GM06990 (cell line): ENCODE measurements around the gene PDX1.

ENCODE experiments used
- DNase-seq: peaks from one replicate; pipeline ENCODE4 v3.0.0-alpha.2; 2011; ENCODE audit not compliant: insufficient read length; ENCODE audit errors: extremely low read depth
- H3K27me3 ChIP-seq: replicated peaks from 2 replicates; pipeline ENCODE4 v1.6.0; 2011; ENCODE audit warnings: low read length; ENCODE audit not compliant: control insufficient read depth, insufficient read depth
- H3K36me3 ChIP-seq: 2 replicates; pipeline ENCODE4 v1.5.1; 2011; ENCODE audit warnings: low read length; ENCODE audit not compliant: control insufficient read depth, insufficient read depth
- H3K4me3 ChIP-seq: replicated peaks from 2 replicates; pipeline ENCODE4 v1.5.1; 2011; ENCODE audit warnings: low read depth, mild to moderate bottlenecking, control low read depth, low read length
- TF ChIP-seq, protein P1 (sequence below): IDR thresholded peaks from 2 replicates; pipeline ENCODE4 v1.5.1; 2011; ENCODE audit warnings: low read length, control low read depth, mild to moderate bottlenecking, inconsistent platforms; ENCODE audit not compliant: insufficient read depth, poor library complexity, severe bottlenecking

Gene PDX1

GRCh38 chr13:27923794-27924528 is 4.2 kb downstream of the PDX1 start:
- TF ChIP-seq, protein P1, sequence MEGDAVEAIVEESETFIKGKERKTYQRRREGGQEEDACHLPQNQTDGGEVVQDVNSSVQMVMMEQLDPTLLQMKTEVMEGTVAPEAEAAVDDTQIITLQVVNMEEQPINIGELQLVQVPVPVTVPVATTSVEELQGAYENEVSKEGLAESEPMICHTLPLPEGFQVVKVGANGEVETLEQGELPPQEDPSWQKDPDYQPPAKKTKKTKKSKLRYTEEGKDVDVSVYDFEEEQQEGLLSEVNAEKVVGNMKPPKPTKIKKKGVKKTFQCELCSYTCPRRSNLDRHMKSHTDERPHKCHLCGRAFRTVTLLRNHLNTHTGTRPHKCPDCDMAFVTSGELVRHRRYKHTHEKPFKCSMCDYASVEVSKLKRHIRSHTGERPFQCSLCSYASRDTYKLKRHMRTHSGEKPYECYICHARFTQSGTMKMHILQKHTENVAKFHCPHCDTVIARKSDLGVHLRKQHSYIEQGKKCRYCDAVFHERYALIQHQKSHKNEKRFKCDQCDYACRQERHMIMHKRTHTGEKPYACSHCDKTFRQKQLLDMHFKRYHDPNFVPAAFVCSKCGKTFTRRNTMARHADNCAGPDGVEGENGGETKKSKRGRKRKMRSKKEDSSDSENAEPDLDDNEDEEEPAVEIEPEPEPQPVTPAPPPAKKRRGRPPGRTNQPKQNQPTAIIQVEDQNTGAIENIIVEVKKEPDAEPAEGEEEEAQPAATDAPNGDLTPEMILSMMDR, result no peak
- H3K36me3 ChIP-seq, result no peaks in the 10 kb centered on the region
- H3K27me3 ChIP-seq, result no peaks in the 10 kb centered on the region; the same call in 1 of the 2 replicates
- H3K4me3 ChIP-seq, result no peak overlapping the region
- no peak for DNase-seq

- Histone ChIP-seq H3K4me3 (no peak overlapping the region), H3K27me3 (peaks cover 2% of the 10 kb centered on the region)
Observed at GRCh38 chr13:27924529-27925141, 4.8 kb downstream of the PDX1 start.

GRCh38 chr13:27925220-27925991 is 5.6 kb downstream of the PDX1 start:
- DNase-seq, result no peak
- TF ChIP-seq, protein P1, result no peak
- Histone ChIP-seq H3K27me3 (peaks cover 2% of the 10 kb centered on the region), H3K4me3 (no peak overlapping the region), H3K36me3 (no peaks in the 10 kb centered on the region)

More at GRCh38 chr13:27924529-27925141, 4.8 kb downstream of the PDX1 start:
- TF ChIP-seq, protein P1, result no peak
- no peaks in the 10 kb centered on the region for H3K36me3 ChIP-seq
- DNase-seq, result no peak

GRCh38 chr13:27926644-27927434 is 7.0 kb downstream of the PDX1 start:
- DNase-seq, result no peak
- Histone ChIP-seq H3K4me3 (no peak overlapping the region), H3K36me3 (no peaks in the 10 kb centered on the region), H3K27me3 (peaks cover 2% of the 10 kb centered on the region)
- TF ChIP-seq, protein P1, result no peak
